BE2C (cell line): ENCODE data around the gene PARD3B.

ENCODE experiments used
- DNase-seq: peaks from one replicate; pipeline ENCODE4 v3.0.0-alpha.2; 2020
- H3K27me3 ChIP-seq: fragments of 250-450 bp; sonication (Bioruptor Pico); 2 replicates; pipeline ENCODE4 v1.5.1; 2020; ENCODE audit warnings: mild to moderate bottlenecking
- H3K36me3 ChIP-seq: fragments of 250-450 bp; sonication (Bioruptor Pico); 2 replicates; pipeline ENCODE4 v1.5.1; 2020; ENCODE audit warnings: mild to moderate bottlenecking
- H3K4me1 ChIP-seq: fragments of 250-450 bp; sonication (Bioruptor Pico); 2 replicates; pipeline ENCODE4 v1.5.1; 2020
- H3K4me3 ChIP-seq: 2 replicates; pipeline ENCODE4 v1.5.1; 2011; ENCODE audit warnings: low read depth, low read length
- H3K9me3 ChIP-seq: fragments of 250-450 bp; sonication (Bioruptor Pico); 2 replicates; pipeline ENCODE4 v1.5.1; 2020
- TF ChIP-seq, protein P1 (sequence below): IDR thresholded peaks from 2 replicates; pipeline ENCODE4 v1.5.1; 2012; ENCODE audit warnings: mild to moderate bottlenecking, low read depth, low read length

Gene PARD3B

DNA sequence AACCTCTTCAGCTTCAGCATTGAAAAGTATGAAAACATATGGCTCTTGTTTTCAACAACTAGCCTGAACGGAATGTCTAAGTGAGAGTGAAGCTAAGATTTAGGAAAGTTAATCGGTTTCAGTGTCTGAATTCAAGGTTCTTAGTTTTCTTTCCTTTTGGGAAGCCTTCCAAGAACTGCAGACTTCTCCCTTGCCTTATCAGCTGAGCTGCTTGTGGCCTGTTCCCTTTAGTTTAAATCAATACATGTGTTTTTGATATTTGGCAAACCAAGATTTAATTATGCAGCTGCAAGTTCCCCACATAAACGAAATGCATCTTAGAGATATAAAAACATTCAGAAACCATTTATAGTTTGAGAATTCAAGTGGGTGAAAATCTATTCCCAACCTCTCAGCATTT, 862.7 kb downstream of the PARD3B start:
- Histone ChIP-seq H3K36me3 (no peaks in the 10 kb centered on the region), H3K4me3 (no peak overlapping the region; the same call in 1 of the 2 replicates), H3K27me3 (no peaks in the 10 kb centered on the region), H3K9me3 (no peaks in the 10 kb centered on the region), H3K4me1 (peaks cover 22% of the 10 kb centered on the region)
- peak; percentile 28 for DNase-seq
- TF ChIP-seq, protein P1, sequence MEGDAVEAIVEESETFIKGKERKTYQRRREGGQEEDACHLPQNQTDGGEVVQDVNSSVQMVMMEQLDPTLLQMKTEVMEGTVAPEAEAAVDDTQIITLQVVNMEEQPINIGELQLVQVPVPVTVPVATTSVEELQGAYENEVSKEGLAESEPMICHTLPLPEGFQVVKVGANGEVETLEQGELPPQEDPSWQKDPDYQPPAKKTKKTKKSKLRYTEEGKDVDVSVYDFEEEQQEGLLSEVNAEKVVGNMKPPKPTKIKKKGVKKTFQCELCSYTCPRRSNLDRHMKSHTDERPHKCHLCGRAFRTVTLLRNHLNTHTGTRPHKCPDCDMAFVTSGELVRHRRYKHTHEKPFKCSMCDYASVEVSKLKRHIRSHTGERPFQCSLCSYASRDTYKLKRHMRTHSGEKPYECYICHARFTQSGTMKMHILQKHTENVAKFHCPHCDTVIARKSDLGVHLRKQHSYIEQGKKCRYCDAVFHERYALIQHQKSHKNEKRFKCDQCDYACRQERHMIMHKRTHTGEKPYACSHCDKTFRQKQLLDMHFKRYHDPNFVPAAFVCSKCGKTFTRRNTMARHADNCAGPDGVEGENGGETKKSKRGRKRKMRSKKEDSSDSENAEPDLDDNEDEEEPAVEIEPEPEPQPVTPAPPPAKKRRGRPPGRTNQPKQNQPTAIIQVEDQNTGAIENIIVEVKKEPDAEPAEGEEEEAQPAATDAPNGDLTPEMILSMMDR: no peak

DNA sequence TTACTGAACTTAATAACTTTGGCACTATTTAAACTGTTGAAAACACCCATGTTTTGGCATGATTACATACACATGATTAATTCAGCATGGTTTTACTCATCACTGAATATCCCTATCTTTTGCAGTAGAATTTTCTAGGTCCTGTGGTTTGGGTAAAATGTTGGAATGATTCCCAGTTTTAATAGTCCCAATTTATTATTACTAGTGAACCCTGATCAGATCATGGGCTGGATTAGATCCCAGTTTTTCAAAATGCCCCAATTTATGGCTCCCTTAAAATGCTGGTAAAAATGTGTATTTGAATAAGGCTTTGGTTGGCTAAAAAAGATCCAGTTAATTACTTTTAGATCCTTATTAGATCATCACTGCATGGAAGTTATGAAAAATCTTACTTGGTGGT, 863.4 kb downstream of the PARD3B start:
- TF ChIP-seq, protein P1: no peak
- no peak overlapping the region for H3K4me3 ChIP-seq
- no peaks in the 10 kb centered on the region for H3K9me3 ChIP-seq
- H3K27me3 ChIP-seq: no peaks in the 10 kb centered on the region
- DNase-seq: no peak
- H3K4me1 ChIP-seq: peaks cover 22% of the 10 kb centered on the region
- H3K36me3 ChIP-seq: no peaks in the 10 kb centered on the region

DNA sequence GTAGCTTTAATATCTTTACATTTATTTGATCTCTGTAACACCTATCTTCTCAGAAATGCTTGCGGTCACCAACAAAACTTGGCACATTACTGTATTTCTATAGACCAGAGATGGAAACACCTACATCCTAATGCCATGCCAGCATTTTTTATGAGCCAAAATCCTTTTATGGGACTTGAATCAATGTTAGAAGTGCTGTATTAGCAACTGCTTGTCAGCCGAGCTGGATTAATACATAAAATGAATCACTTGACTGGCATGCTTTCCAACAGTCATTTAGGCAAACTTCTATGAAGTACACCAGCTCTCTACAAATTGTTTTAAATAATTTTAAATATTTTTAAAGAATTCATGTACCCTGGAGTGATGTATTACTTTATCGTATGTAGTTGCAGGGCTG, 864.1 kb downstream of the PARD3B start:
- peaks cover 22% of the 10 kb centered on the region for H3K4me1 ChIP-seq
- H3K36me3 ChIP-seq: no peaks in the 10 kb centered on the region
- H3K4me3 ChIP-seq: no peak overlapping the region
- TF ChIP-seq, protein P1: no peak
- no peaks in the 10 kb centered on the region for H3K9me3 ChIP-seq
- no peaks in the 10 kb centered on the region for H3K27me3 ChIP-seq
- DNase-seq: no peak

DNA sequence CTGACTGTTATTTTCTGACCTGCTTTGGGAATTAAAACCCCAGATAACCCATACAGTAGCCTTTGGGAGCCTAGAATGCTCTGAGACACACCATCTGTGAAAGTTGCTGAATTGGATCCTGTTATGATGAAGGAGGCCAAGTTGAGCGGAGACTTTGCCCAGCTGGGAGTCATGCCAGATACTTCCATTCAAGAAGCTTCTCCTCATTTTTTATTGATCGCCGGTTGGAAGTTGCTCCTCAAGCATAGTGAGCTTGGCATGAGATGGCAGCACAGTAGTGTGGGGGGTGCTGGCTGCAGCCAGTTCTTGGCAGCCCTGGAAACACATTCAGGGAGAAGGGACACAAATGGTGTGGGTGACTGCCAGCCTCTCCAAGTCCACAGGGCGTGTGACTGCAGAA, 866.3 kb downstream of the PARD3B start:
- Histone ChIP-seq H3K4me1 (peaks cover 13% of the 10 kb centered on the region), H3K4me3 (no peak overlapping the region), H3K27me3 (no peaks in the 10 kb centered on the region), H3K9me3 (no peaks in the 10 kb centered on the region), H3K36me3 (no peaks in the 10 kb centered on the region)
- DNase-seq: no peak
- TF ChIP-seq, protein P1: no peak

DNA sequence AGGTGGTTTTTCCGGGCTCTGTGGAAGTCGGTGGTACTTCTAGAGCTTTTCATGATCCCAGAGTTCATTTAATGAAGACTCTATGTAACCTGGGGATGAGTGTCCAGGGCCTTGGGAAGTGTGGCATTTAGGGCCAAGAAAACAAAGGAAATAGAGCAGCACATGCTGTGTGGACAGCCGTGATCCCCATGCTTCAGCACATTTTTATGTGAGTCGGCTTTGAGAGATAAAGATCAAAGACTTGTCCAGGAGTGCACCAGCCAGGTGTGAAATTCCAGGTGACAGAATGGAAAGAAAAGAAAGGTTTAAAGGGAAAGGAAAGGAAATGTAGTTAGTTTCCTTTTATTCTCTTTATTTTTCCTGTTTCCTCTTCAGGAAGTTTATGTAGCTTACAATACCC, 879.1 kb downstream of the PARD3B start:
- Histone ChIP-seq H3K9me3 (no peaks in the 10 kb centered on the region), H3K36me3 (no peaks in the 10 kb centered on the region), H3K27me3 (no peaks in the 10 kb centered on the region), H3K4me3 (no peak overlapping the region), H3K4me1 (peaks cover 4% of the 10 kb centered on the region; the same call in 1 of the 2 replicates)
- DNase-seq: no peak
- TF ChIP-seq, protein P1: no peak

DNA sequence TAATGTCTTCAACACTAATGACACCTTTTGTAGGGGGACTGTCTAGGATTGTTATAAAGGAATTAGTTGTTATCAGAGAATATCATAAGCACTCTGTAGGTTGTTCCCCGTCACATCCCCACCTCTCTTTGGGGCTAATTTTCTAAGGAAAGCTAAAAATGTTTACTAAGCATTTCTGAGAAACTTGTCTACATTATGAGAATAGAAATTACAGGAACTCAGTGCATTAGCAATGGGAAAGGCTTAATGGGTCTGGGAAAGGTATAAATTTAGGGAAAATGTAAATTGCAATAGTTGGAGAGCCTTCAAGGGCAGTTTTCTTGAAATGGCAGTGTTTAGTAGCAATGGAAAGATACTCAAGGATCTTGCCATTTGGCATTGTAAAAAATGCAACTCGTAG, 879.8 kb downstream of the PARD3B start:
- H3K36me3 ChIP-seq: no peaks in the 10 kb centered on the region
- H3K27me3 ChIP-seq: no peaks in the 10 kb centered on the region
- no peak for DNase-seq
- no peak overlapping the region for H3K4me3 ChIP-seq
- no peaks in the 10 kb centered on the region; the same call in none of the 2 replicates for H3K4me1 ChIP-seq
- no peaks in the 10 kb centered on the region for H3K9me3 ChIP-seq
- TF ChIP-seq, protein P1: no peak
